ENCODE measurements around the gene CTNNA3.

The CTNNA3 gene

GRCh38 chr10:67127441-67127840 lies 568.6 kb downstream of the CTNNA3 start:
- no peaks in the 10 kb centered on the region for H3K4me1 ChIP-seq (ENCODE audit: control insufficient read depth, insufficient read depth, low read length, poor library complexity, severe bottlenecking)
- H3K36me3 ChIP-seq (ENCODE audit: control insufficient read depth, insufficient read depth, low read length) = no peaks in the 10 kb centered on the region
- no peak overlapping the region for H3K4me3 ChIP-seq (ENCODE audit: extremely low read depth, insufficient read depth, low read length, poor library complexity, severe bottlenecking)
- H3K27ac ChIP-seq (ENCODE audit: low read depth, low read length, severe bottlenecking) = no peak overlapping the region
- H3K9me3 ChIP-seq (ENCODE audit: control insufficient read depth, low read length) = no peaks in the 10 kb centered on the region
- WGBS, 2 experiments (ENCODE audit: insufficient coverage in 2 of 2) = no CpG with 5 or more reads among the region's 2 CpGs

- Histone ChIP-seq H3K36me3 (ENCODE audit: control insufficient read depth, insufficient read depth, low read length) (no peaks in the 10 kb centered on the region), H3K9me3 (ENCODE audit: control insufficient read depth, low read length) (no peaks in the 10 kb centered on the region), H3K4me3 (ENCODE audit: extremely low read depth, insufficient read depth, low read length, poor library complexity, severe bottlenecking) (no peak overlapping the region), H3K27ac (ENCODE audit: low read depth, low read length, severe bottlenecking) (no peak overlapping the region), H3K4me1 (ENCODE audit: control insufficient read depth, insufficient read depth, low read length, poor library complexity, severe bottlenecking) (no peaks in the 10 kb centered on the region)
- WGBS, 2 experiments (ENCODE audit: insufficient coverage in 2 of 2) = no CpG with 5 or more reads among the region's 1 CpG
These were observed 576.3 kb downstream of the CTNNA3 start for GRCh38 chr10:67119651-67120050.

- no peaks in the 10 kb centered on the region for H3K4me1 ChIP-seq (ENCODE audit: control insufficient read depth, insufficient read depth, low read length, poor library complexity, severe bottlenecking)
- WGBS, 2 experiments (ENCODE audit: insufficient coverage in 2 of 2) = no CpG with 5 or more reads among the region's 1 CpG
These were observed 580.0 kb downstream of the CTNNA3 start for GRCh38 chr10:67115972-67116371.

GRCh38 chr10:67114945-67115344 lies 581.0 kb downstream of the CTNNA3 start:
- Histone ChIP-seq H3K4me1 (ENCODE audit: control insufficient read depth, insufficient read depth, low read length, poor library complexity, severe bottlenecking) (no peaks in the 10 kb centered on the region), H3K27ac (ENCODE audit: low read depth, low read length, severe bottlenecking) (no peak overlapping the region), H3K36me3 (ENCODE audit: control insufficient read depth, insufficient read depth, low read length) (no peaks in the 10 kb centered on the region), H3K4me3 (ENCODE audit: extremely low read depth, insufficient read depth, low read length, poor library complexity, severe bottlenecking) (no peak overlapping the region), H3K9me3 (ENCODE audit: control insufficient read depth, low read length) (no peaks in the 10 kb centered on the region)
- WGBS, 2 experiments (ENCODE audit: insufficient coverage in 2 of 2) = 80 to 100% methylated on average over 1 to 2 of the region's 2 CpGs

More at GRCh38 chr10:67115972-67116371, 580.0 kb downstream of the CTNNA3 start:
- Histone ChIP-seq H3K9me3 (ENCODE audit: control insufficient read depth, low read length) (no peaks in the 10 kb centered on the region), H3K36me3 (ENCODE audit: control insufficient read depth, insufficient read depth, low read length) (no peaks in the 10 kb centered on the region), H3K4me3 (ENCODE audit: extremely low read depth, insufficient read depth, low read length, poor library complexity, severe bottlenecking) (no peak overlapping the region), H3K27ac (ENCODE audit: low read depth, low read length, severe bottlenecking) (no peak overlapping the region)

- WGBS, 2 experiments (ENCODE audit: insufficient coverage in 2 of 2) = no CpG with 5 or more reads among the region's 1 CpG
- Histone ChIP-seq H3K9me3 (ENCODE audit: control insufficient read depth, low read length) (no peaks in the 10 kb centered on the region), H3K36me3 (ENCODE audit: control insufficient read depth, insufficient read depth, low read length) (no peaks in the 10 kb centered on the region), H3K4me3 (ENCODE audit: extremely low read depth, insufficient read depth, low read length, poor library complexity, severe bottlenecking) (no peak overlapping the region), H3K27ac (ENCODE audit: low read depth, low read length, severe bottlenecking) (no peak overlapping the region), H3K4me1 (ENCODE audit: control insufficient read depth, insufficient read depth, low read length, poor library complexity, severe bottlenecking) (no peaks in the 10 kb centered on the region)
These were observed 583.2 kb downstream of the CTNNA3 start for GRCh38 chr10:67112765-67113164.

- Histone ChIP-seq H3K9me3 (ENCODE audit: control insufficient read depth, low read length) (no peaks in the 10 kb centered on the region), H3K36me3 (ENCODE audit: control insufficient read depth, insufficient read depth, low read length) (no peaks in the 10 kb centered on the region), H3K27ac (ENCODE audit: low read depth, low read length, severe bottlenecking) (no peak overlapping the region), H3K4me3 (ENCODE audit: extremely low read depth, insufficient read depth, low read length, poor library complexity, severe bottlenecking) (no peak overlapping the region), H3K4me1 (ENCODE audit: control insufficient read depth, insufficient read depth, low read length, poor library complexity, severe bottlenecking) (no peaks in the 10 kb centered on the region)
These were observed 585.7 kb downstream of the CTNNA3 start for GRCh38 chr10:67110286-67110685.

- Histone ChIP-seq H3K4me1 (ENCODE audit: control insufficient read depth, insufficient read depth, low read length, poor library complexity, severe bottlenecking) (no peaks in the 10 kb centered on the region), H3K4me3 (ENCODE audit: extremely low read depth, insufficient read depth, low read length, poor library complexity, severe bottlenecking) (no peak overlapping the region)
These were observed 588.3 kb downstream of the CTNNA3 start for GRCh38 chr10:67107670-67108069.

GRCh38 chr10:67100951-67101350 lies 595.0 kb downstream of the CTNNA3 start:
- Histone ChIP-seq H3K4me3 (ENCODE audit: extremely low read depth, insufficient read depth, low read length, poor library complexity, severe bottlenecking) (no peak overlapping the region), H3K4me1 (ENCODE audit: control insufficient read depth, insufficient read depth, low read length, poor library complexity, severe bottlenecking) (no peaks in the 10 kb centered on the region), H3K27ac (ENCODE audit: low read depth, low read length, severe bottlenecking) (no peak overlapping the region), H3K36me3 (ENCODE audit: control insufficient read depth, insufficient read depth, low read length) (no peaks in the 10 kb centered on the region), H3K9me3 (ENCODE audit: control insufficient read depth, low read length) (no peaks in the 10 kb centered on the region)
- no CpG with 5 or more reads among the region's 3 CpGs for WGBS, 2 experiments (ENCODE audit: insufficient coverage in 2 of 2)

More at GRCh38 chr10:67107670-67108069, 588.3 kb downstream of the CTNNA3 start:
- Histone ChIP-seq H3K9me3 (ENCODE audit: control insufficient read depth, low read length) (no peaks in the 10 kb centered on the region), H3K27ac (ENCODE audit: low read depth, low read length, severe bottlenecking) (no peak overlapping the region), H3K36me3 (ENCODE audit: control insufficient read depth, insufficient read depth, low read length) (no peaks in the 10 kb centered on the region)
- 78 to 82% methylated on average over 1 to 3 of the region's 3 CpGs for WGBS, 2 experiments (ENCODE audit: insufficient coverage in 2 of 2)

- Histone ChIP-seq H3K36me3 (ENCODE audit: control insufficient read depth, insufficient read depth, low read length) (no peaks in the 10 kb centered on the region), H3K4me1 (ENCODE audit: control insufficient read depth, insufficient read depth, low read length, poor library complexity, severe bottlenecking) (no peaks in the 10 kb centered on the region), H3K9me3 (ENCODE audit: control insufficient read depth, low read length) (no peaks in the 10 kb centered on the region), H3K4me3 (ENCODE audit: extremely low read depth, insufficient read depth, low read length, poor library complexity, severe bottlenecking) (no peak overlapping the region), H3K27ac (ENCODE audit: low read depth, low read length, severe bottlenecking) (peak overlapping the region; percentile 2)
- no CpG with 5 or more reads among the region's 2 CpGs for WGBS, 2 experiments (ENCODE audit: insufficient coverage in 2 of 2)
These were observed 597.5 kb downstream of the CTNNA3 start for GRCh38 chr10:67098461-67098860.

- Histone ChIP-seq H3K27ac (ENCODE audit: low read depth, low read length, severe bottlenecking) (no peak overlapping the region), H3K4me1 (ENCODE audit: control insufficient read depth, insufficient read depth, low read length, poor library complexity, severe bottlenecking) (no peaks in the 10 kb centered on the region), H3K36me3 (ENCODE audit: control insufficient read depth, insufficient read depth, low read length) (no peaks in the 10 kb centered on the region), H3K4me3 (ENCODE audit: extremely low read depth, insufficient read depth, low read length, poor library complexity, severe bottlenecking) (no peak overlapping the region), H3K9me3 (ENCODE audit: control insufficient read depth, low read length) (no peaks in the 10 kb centered on the region)
- WGBS, 2 experiments (ENCODE audit: insufficient coverage in 2 of 2) = 80 to 100% methylated on average over 1 of the region's 2 CpGs
These were observed 600.5 kb downstream of the CTNNA3 start for GRCh38 chr10:67095531-67095930.

- no peaks in the 10 kb centered on the region for H3K4me1 ChIP-seq (ENCODE audit: control insufficient read depth, insufficient read depth, low read length, poor library complexity, severe bottlenecking)
- H3K9me3 ChIP-seq (ENCODE audit: control insufficient read depth, low read length) = no peaks in the 10 kb centered on the region
- no CpG with 5 or more reads among the region's 1 CpG for WGBS, 2 experiments (ENCODE audit: insufficient coverage in 2 of 2)
- no peak overlapping the region for H3K27ac ChIP-seq (ENCODE audit: low read depth, low read length, severe bottlenecking)
- H3K36me3 ChIP-seq (ENCODE audit: control insufficient read depth, insufficient read depth, low read length) = no peaks in the 10 kb centered on the region
- no peak overlapping the region for H3K4me3 ChIP-seq (ENCODE audit: extremely low read depth, insufficient read depth, low read length, poor library complexity, severe bottlenecking)
These were observed 608.0 kb downstream of the CTNNA3 start for GRCh38 chr10:67088036-67088435.

- Histone ChIP-seq H3K4me3 (ENCODE audit: extremely low read depth, insufficient read depth, low read length, poor library complexity, severe bottlenecking) (no peak overlapping the region), H3K9me3 (ENCODE audit: control insufficient read depth, low read length) (no peaks in the 10 kb centered on the region), H3K36me3 (ENCODE audit: control insufficient read depth, insufficient read depth, low read length) (no peaks in the 10 kb centered on the region), H3K27ac (ENCODE audit: low read depth, low read length, severe bottlenecking) (no peak overlapping the region), H3K4me1 (ENCODE audit: control insufficient read depth, insufficient read depth, low read length, poor library complexity, severe bottlenecking) (no peaks in the 10 kb centered on the region)
These were observed 608.9 kb downstream of the CTNNA3 start for GRCh38 chr10:67087135-67087425.

All from mesodermal cell (in vitro differentiated cells).